Memory B cell (primary cell): Measurements from ENCODE around the gene SNRPD3.
A peak's percentile ranks its signal among the peaks of the same experiment; 100 is the strongest.
"Not testable (repeated sequence)": the region's sequence is repeated elsewhere in the genome, so short reads cannot be mapped to it uniquely, and the experiment has no call there.

ENCODE experiments used
- ATAC-seq: fragments of 150-1000 bp; cut with Tn5 transposase; 2 replicates; pipeline ENCODE4 v1.10.0; 2021; ENCODE audit warnings: low read depth, mild to moderate bottlenecking, moderate library complexity
- DNase-seq, 2 donors: peaks; one replicate each; pipeline ENCODE4 v3.0.0; 2022; ENCODE audit warnings: low spot score in 2 of 2
- H3K27ac Mint-ChIP-seq: one replicate; pipeline ENCODE4 v1.8.0; 2022; ENCODE audit warnings: mild to moderate bottlenecking, moderate library complexity, mixed read lengths
- H3K27me3 Mint-ChIP-seq: one replicate; pipeline ENCODE4 v1.8.0; 2022; ENCODE audit warnings: mixed read lengths
- H3K36me3 Mint-ChIP-seq: one replicate; pipeline ENCODE4 v1.8.0; 2022; ENCODE audit warnings: mild to moderate bottlenecking, mixed read lengths
- H3K4me1 Mint-ChIP-seq: one replicate; pipeline ENCODE4 v1.8.0; 2022; ENCODE audit warnings: mixed read lengths
- H3K4me3 Mint-ChIP-seq: one replicate; pipeline ENCODE4 v1.8.0; 2022; ENCODE audit warnings: mild to moderate bottlenecking, moderate library complexity, mixed read lengths
- H3K9me3 Mint-ChIP-seq: one replicate; pipeline ENCODE4 v1.8.0; 2022; ENCODE audit warnings: mixed read lengths

The SNRPD3 gene

DNA sequence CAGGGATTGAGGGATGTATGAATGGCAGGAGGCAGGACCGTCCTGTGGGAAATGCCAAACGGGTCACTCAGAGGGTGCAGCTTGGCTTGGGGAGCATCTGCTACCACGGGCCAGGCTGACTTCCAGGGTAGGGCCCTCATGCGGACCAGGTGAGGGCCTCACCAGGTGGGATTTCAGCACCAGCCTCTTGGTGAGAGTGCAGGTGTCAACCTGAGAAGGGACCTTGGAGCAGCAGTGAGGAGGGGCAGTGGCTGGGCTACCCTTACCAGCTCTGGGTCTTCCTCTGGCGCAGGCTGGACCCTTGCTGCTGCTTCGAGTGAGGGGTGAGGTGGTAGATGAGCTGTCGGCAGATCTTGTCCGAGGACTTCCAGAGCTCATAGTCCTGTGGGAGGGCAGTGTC, 32.1 kb downstream of the SNRPD3 start:
- no peak for ATAC-seq
- peaks cover 2% of the 10 kb centered on the region for H3K4me1 Mint-ChIP-seq

GRCh38 chr22:24588381-24588756, 32.6 kb downstream of the SNRPD3 start:
- Mint-ChIP-seq H3K36me3 (no peaks in the 10 kb centered on the region), H3K4me3 (no peak overlapping the region), H3K9me3 (no peaks in the 10 kb centered on the region), H3K4me1 (peaks cover 2% of the 10 kb centered on the region), H3K27ac (no peak overlapping the region), H3K27me3 (no peaks in the 10 kb centered on the region)
- ATAC-seq (no peak), DNase-seq (no peak)

More for the DNA sequence above, 32.1 kb downstream of the SNRPD3 start:
- Mint-ChIP-seq H3K36me3 (no peaks in the 10 kb centered on the region), H3K9me3 (no peaks in the 10 kb centered on the region), H3K27me3 (no peaks in the 10 kb centered on the region), H3K27ac (no peak overlapping the region), H3K4me3 (no peak overlapping the region)
- no peak for DNase-seq

DNA sequence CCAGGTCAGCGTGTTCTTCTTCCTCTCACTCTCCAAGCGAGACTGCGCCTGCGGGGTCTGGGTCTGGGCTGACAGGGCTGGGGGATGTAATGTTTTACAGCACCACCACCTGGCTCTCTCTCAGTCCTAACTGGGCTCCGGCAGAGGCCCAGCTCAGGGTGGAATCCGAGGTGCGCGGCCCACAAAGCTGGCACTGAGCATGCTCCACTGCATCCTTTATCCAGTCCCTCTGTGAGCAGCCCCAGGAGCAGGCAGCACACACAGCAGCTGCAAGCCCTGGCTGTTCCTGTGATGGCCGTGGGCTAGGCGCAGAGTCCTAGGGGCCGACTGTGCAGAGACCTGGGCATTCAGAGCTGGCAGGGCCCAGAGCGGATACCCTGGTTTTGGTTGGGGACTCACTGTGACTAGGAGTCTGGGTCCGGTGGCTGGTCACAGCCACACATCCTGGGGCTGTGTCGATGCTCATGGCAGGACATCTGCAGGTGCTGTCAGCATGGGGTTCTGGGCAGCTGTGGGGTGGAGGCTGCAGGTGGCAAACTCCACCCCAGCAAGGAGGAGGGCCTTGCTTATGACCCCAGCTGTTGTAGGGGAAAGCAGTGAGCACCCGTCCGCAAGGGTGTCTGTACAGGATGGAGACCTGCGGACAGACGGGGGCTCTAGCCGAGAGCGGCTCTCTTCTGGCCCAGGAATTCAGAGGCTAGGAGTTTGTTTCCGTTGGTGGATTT, 33.1 kb downstream of the SNRPD3 start:
- peaks cover 2% of the 10 kb centered on the region for H3K4me1 Mint-ChIP-seq
- no peaks in the 10 kb centered on the region for H3K36me3 Mint-ChIP-seq
- no peak overlapping the region for H3K4me3 Mint-ChIP-seq
- H3K27me3 Mint-ChIP-seq: no peaks in the 10 kb centered on the region
- ATAC-seq (no peak), DNase-seq (no peak)
- no peaks in the 10 kb centered on the region for H3K9me3 Mint-ChIP-seq
- no peak overlapping the region for H3K27ac Mint-ChIP-seq

DNA sequence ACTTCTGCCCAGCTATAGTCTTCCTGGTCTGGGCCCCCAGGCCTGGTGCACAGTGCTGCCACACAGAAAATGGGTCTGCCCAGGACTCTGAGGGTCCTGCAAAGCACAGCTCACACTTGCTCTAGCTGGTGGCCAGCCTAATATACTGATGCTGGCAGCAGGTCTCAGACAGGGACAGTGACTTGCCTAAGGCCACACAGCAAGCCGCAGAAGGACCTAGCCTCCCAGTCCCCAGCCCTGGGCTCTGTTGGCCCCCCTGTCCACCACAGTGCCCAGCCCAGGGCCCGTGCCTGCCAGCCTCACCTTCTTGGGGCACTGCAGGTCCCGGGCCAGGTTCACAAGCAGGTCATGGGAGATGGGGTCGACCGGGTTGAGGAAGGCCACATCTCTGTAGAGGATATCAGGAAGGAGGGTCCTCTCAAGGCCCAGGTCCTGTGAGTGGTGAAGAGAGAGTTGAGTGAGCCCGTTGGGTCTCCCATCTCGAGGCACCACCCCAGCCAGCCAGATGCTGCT, 33.8 kb downstream of the SNRPD3 start:
- H3K36me3 Mint-ChIP-seq: no peaks in the 10 kb centered on the region
- H3K4me3 Mint-ChIP-seq: no peak overlapping the region
- H3K4me1 Mint-ChIP-seq: peaks cover 2% of the 10 kb centered on the region
- H3K27me3 Mint-ChIP-seq: no peaks in the 10 kb centered on the region
- no peak overlapping the region for H3K27ac Mint-ChIP-seq
- DNase-seq (no peak), ATAC-seq (no peak)
- no peaks in the 10 kb centered on the region for H3K9me3 Mint-ChIP-seq

- H3K36me3 Mint-ChIP-seq: no peaks in the 10 kb centered on the region
- no peak for DNase-seq
- H3K27ac Mint-ChIP-seq: no peak overlapping the region
- no peak overlapping the region for H3K4me3 Mint-ChIP-seq
- H3K27me3 Mint-ChIP-seq: no peaks in the 10 kb centered on the region
- ATAC-seq: no peak
- no peaks in the 10 kb centered on the region for H3K9me3 Mint-ChIP-seq
- H3K4me1 Mint-ChIP-seq: peaks cover 2% of the 10 kb centered on the region
Measured at GRCh38 chr22:24590596-24591173, 34.9 kb downstream of the SNRPD3 start.

GRCh38 chr22:24591286-24591830, 35.6 kb downstream of the SNRPD3 start:
- Mint-ChIP-seq H3K4me1 (peaks cover 2% of the 10 kb centered on the region), H3K27me3 (no peaks in the 10 kb centered on the region), H3K9me3 (no peaks in the 10 kb centered on the region), H3K36me3 (no peaks in the 10 kb centered on the region), H3K4me3 (no peak overlapping the region), H3K27ac (no peak overlapping the region)
- no peak for ATAC-seq
- DNase-seq: no peak

GRCh38 chr22:24592058-24592850, 36.5 kb downstream of the SNRPD3 start:
- no peak overlapping the region for H3K27ac Mint-ChIP-seq
- DNase-seq: no peak

DNA sequence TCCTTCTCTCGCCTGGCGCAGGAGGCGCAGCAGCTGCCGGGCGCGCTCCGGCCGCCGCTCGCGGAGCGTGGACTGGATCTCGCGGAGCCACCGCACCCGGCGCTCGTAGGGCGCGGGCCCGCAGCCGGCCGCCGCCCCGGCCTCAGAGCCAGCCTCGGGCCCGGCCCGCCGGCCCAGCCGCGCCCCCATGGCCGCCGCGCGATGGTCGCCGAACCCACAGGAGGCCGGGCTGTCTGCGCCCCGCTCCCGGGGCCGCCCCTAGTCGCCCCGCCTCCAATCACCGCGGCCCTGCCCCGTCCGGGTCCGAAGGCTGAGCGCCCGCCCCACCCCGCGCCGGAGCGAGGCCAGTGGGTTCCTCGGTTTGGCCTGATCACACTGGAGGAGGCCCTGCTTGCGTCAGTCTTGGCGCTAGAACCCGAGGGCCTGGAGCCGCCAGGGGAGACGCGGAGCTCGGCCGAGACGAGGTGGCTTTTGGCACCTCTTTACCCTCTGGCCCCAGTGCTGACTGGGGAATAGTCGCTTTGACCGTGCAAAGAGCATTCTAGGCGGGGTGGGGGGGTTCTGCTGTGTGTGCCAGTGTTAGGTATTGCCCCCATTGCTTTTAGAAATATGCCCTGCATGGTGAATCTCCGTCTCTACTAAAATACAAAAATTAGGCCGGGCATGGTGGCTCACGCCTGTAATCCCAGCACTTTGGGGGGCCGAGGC, 37.2 kb downstream of the SNRPD3 start, which contains the start of gene LRRC75B:
Gene LRRC75B, minus strand, starts transcription at position 223 of the 708 bp plus-strand sequence. Its CDS starts 34 bp downstream, at position 189.
- H3K27me3 Mint-ChIP-seq: no peaks in the 10 kb centered on the region
- H3K4me3 Mint-ChIP-seq: peak within 1 kb of the TSS; percentile 82
- no peaks in the 10 kb centered on the region for H3K36me3 Mint-ChIP-seq
- peaks cover 2% of the 10 kb centered on the region for H3K4me1 Mint-ChIP-seq
- peak in 1 of 2 donors; percentile 32 for DNase-seq
- H3K27ac Mint-ChIP-seq: no peak within 1 kb of the TSS
- no peaks in the 10 kb centered on the region for H3K9me3 Mint-ChIP-seq
- peak; percentile 75 for ATAC-seq

More at GRCh38 chr22:24592058-24592850, 36.5 kb downstream of the SNRPD3 start:
- no peaks in the 10 kb centered on the region for H3K9me3 Mint-ChIP-seq
- H3K36me3 Mint-ChIP-seq: no peaks in the 10 kb centered on the region
- H3K27me3 Mint-ChIP-seq: no peaks in the 10 kb centered on the region
- H3K4me3 Mint-ChIP-seq: peak overlapping the region; percentile 82
- peaks cover 2% of the 10 kb centered on the region for H3K4me1 Mint-ChIP-seq
- ATAC-seq: peak; percentile 47

DNA sequence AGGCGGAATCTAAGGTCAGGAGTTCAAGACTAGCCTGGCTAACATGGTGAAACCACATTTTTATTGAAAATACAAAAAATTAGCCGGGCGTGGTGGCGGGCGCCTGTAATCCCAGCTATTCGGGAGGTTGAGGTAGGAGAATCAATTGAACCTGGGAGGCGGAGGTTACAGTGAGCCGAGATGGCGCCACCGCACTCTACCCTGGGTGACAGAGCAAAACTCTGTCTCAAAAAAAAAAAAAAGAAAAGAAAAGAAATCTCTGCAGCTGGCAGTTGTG, 37.7 kb downstream of the SNRPD3 start:
- H3K9me3 Mint-ChIP-seq, ATAC-seq: not testable (repeated sequence)

GRCh38 chr22:24593836-24594568, 38.2 kb downstream of the SNRPD3 start:
- H3K27me3 Mint-ChIP-seq: no peaks in the 10 kb centered on the region
- peak overlapping the region; percentile 5 for H3K4me3 Mint-ChIP-seq
- H3K9me3 Mint-ChIP-seq: no peaks in the 10 kb centered on the region
- no peak overlapping the region for H3K27ac Mint-ChIP-seq
- ATAC-seq (no peak), DNase-seq (no peak)
- H3K36me3 Mint-ChIP-seq: no peaks in the 10 kb centered on the region
- peaks cover 2% of the 10 kb centered on the region for H3K4me1 Mint-ChIP-seq

More for the DNA sequence above, 37.7 kb downstream of the SNRPD3 start:
- H3K27ac Mint-ChIP-seq, H3K27me3 Mint-ChIP-seq, H3K4me1 Mint-ChIP-seq, H3K36me3 Mint-ChIP-seq, DNase-seq: not testable (repeated sequence)
- H3K4me3 Mint-ChIP-seq: peak overlapping the region; percentile 71

DNA sequence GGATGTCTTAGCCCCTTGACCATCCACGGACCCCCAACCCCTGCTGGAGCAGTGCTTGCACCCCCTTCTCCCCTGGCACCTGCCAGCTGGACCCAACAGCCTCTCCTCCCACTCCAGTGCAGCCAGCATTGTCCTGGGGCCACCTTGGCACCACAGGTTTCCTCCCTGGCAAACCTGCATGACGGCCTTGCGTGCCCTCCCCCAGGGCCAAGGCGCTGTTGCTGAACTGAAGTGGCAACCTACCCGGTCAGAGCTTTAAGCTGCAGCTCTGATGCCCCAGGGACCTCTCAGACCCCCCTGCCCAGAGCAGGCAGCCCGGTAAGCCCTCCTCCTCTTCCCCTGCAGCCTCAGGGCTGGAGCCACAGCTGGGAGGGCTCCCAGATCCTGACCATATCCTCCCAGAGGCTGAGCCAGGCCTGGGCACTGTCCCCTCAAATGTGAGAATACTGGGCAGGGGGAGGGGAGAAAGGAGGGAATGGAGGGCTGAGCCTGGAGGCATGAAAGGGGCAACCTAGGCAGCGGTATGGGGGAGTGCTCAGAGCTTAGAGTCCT, 38.8 kb downstream of the SNRPD3 start:
- Mint-ChIP-seq H3K9me3 (no peaks in the 10 kb centered on the region), H3K4me3 (no peak overlapping the region), H3K27me3 (no peaks in the 10 kb centered on the region), H3K27ac (no peak overlapping the region), H3K4me1 (peaks cover 2% of the 10 kb centered on the region), H3K36me3 (no peaks in the 10 kb centered on the region)
- DNase-seq: no peak
- ATAC-seq: no peak

DNA sequence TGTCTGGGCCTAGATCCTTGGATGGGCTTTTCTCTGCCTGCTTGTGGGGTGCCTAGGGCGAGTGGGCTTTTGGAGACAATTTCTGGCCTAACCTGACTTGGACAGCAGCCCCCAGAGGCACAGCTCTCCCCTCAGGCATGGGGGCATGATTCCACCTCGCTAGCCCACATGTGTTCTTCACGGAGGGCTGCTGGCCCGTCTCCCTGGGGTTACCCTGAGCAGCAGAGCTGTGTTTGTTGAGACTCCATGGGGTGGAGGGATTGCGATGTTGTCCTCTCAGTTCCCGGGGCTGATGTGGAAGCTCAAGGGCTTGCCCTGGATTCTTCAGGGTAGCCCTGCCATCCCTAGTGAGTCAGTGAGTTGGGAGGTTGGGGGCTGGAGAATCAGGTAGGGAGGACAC, 39.4 kb downstream of the SNRPD3 start:
- DNase-seq: no peak
- ATAC-seq: no peak
- H3K4me3 Mint-ChIP-seq: no peak overlapping the region
- H3K4me1 Mint-ChIP-seq: peaks cover 2% of the 10 kb centered on the region
- no peaks in the 10 kb centered on the region for H3K36me3 Mint-ChIP-seq
- H3K9me3 Mint-ChIP-seq: no peaks in the 10 kb centered on the region
- no peaks in the 10 kb centered on the region for H3K27me3 Mint-ChIP-seq
- H3K27ac Mint-ChIP-seq: no peak overlapping the region

DNA sequence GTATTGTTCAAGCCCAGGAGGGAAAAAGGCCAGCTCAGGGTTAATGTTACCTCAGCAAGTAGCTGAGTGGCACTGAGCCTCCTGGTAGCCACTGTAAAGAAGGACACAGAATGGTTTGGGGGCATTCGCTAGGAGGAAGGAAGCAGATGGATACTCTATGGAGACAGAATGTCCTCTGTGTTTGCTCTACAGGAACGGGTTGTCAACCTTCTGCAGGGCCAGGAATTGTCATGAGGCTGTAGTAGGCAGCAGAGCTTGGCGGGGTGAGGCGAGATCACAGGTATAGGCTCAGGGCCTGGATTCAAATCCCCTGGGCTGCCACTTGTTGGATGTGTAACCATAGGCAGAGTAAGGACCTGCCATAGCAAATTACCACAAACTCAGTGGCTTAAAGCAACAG, 40.1 kb downstream of the SNRPD3 start:
- no peaks in the 10 kb centered on the region for H3K9me3 Mint-ChIP-seq
- no peak for ATAC-seq
- H3K4me1 Mint-ChIP-seq: peaks cover 2% of the 10 kb centered on the region
- no peaks in the 10 kb centered on the region for H3K27me3 Mint-ChIP-seq
- no peak for DNase-seq
- H3K27ac Mint-ChIP-seq: no peak overlapping the region
- H3K4me3 Mint-ChIP-seq: no peak overlapping the region
- H3K36me3 Mint-ChIP-seq: no peaks in the 10 kb centered on the region
